Measurements from ENCODE around the gene CLEC7A.

CLEC7A gene

DNA sequence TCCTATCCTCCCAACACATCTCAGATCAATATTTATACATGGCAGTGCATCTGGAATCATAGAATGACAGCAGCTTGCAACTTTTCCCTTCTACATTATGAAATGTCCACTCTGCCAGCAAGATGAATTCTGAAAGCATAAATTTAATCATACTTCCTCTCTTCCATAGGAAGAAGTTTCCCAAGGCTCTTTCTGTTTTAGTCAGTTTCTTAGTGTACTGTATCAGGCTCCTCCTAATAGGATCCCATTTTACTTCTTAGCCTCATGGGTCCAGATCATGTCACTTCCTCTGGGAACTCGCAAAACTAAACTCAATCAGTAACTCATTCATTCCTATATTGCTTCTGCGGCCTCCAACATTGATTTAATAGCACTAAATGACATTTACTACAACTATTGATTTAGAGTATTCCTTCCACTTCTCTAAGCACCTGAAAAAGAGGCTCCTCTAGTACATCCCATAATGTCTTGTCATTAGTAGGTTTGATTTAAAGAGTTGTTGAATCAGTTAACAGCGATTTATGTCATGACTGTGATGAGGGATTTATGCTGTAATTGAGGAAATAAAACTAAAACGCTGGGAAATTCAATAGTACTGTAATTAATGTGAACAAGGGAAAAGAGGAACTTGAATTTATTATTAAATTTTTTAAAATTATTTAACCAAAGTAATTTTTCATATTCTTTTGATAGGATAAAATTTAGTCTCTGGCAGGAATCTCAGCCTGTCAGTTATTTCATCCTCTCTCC is 35.2 kb downstream of the CLEC7A start:
- H3K36me3 ChIP-seq (ENCODE audit: control insufficient read depth, insufficient read depth, low read length) = no peaks in the 10 kb centered on the region
- H3K4me1 ChIP-seq = no peaks in the 10 kb centered on the region
- no peak overlapping the region for H3K4me3 ChIP-seq (ENCODE audit: low read depth, low read length)
- peak overlapping the region; percentile 28 for H3K4me2 ChIP-seq (ENCODE audit: low read length)
- TF ChIP-seq, protein P1, sequence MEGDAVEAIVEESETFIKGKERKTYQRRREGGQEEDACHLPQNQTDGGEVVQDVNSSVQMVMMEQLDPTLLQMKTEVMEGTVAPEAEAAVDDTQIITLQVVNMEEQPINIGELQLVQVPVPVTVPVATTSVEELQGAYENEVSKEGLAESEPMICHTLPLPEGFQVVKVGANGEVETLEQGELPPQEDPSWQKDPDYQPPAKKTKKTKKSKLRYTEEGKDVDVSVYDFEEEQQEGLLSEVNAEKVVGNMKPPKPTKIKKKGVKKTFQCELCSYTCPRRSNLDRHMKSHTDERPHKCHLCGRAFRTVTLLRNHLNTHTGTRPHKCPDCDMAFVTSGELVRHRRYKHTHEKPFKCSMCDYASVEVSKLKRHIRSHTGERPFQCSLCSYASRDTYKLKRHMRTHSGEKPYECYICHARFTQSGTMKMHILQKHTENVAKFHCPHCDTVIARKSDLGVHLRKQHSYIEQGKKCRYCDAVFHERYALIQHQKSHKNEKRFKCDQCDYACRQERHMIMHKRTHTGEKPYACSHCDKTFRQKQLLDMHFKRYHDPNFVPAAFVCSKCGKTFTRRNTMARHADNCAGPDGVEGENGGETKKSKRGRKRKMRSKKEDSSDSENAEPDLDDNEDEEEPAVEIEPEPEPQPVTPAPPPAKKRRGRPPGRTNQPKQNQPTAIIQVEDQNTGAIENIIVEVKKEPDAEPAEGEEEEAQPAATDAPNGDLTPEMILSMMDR (IDR thresholded peaks at IDR 0.05) = no peak
- H3K9ac ChIP-seq = no peak overlapping the region
- no peak overlapping the region for H2AFZ ChIP-seq
- H3K27me3 ChIP-seq (ENCODE audit: control insufficient read depth, insufficient read depth, low read length) = no peaks in the 10 kb centered on the region
- H3K79me2 ChIP-seq = no peaks in the 10 kb centered on the region
- H3K27ac ChIP-seq = no peak overlapping the region
- H3K9me3 ChIP-seq (ENCODE audit: control insufficient read depth, low read length) = no peaks in the 10 kb centered on the region

- Histone ChIP-seq H3K4me2 (ENCODE audit: low read length) (no peak overlapping the region), H3K27me3 (ENCODE audit: control insufficient read depth, insufficient read depth, low read length) (no peaks in the 10 kb centered on the region), H3K4me3 (ENCODE audit: low read depth, low read length) (no peak overlapping the region), H3K9me3 (ENCODE audit: control insufficient read depth, low read length) (no peaks in the 10 kb centered on the region), H3K36me3 (ENCODE audit: control insufficient read depth, insufficient read depth, low read length) (no peaks in the 10 kb centered on the region), H3K79me2 (no peaks in the 10 kb centered on the region), H3K27ac (no peak overlapping the region), H3K4me1 (no peaks in the 10 kb centered on the region), H3K9ac (no peak overlapping the region), H2AFZ (no peak overlapping the region)
- TF ChIP-seq, protein P1 (IDR thresholded peaks at IDR 0.05) = no peak
Measured at GRCh38 chr12:10088955-10089900, 40.8 kb downstream of the CLEC7A start.

DNA sequence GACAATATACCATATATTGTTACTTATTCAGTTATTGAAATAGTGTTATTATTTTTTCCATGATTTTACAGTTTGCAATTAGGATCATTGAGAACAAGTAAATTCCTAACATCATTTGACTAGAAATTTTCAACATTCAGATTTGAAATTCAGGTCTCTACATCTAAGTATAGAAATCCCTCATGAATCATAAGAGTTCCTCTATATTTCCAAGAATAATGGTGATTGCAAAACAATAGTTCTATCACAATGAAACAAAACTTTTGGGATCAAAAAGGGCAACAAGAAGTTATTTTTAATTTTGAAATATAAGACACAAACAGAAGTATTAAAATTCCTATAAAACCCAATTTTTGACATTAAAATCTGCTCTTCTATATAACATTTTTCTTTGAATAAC is 42.0 kb downstream of the CLEC7A start:
- Histone ChIP-seq H3K4me2 (ENCODE audit: low read length) (no peak overlapping the region), H3K79me2 (no peaks in the 10 kb centered on the region), H3K9ac (no peak overlapping the region), H3K27ac (no peak overlapping the region), H2AFZ (no peak overlapping the region), H3K4me1 (no peaks in the 10 kb centered on the region), H3K4me3 (ENCODE audit: low read depth, low read length) (no peak overlapping the region), H3K36me3 (ENCODE audit: control insufficient read depth, insufficient read depth, low read length) (no peaks in the 10 kb centered on the region), H3K9me3 (ENCODE audit: control insufficient read depth, low read length) (no peaks in the 10 kb centered on the region), H3K27me3 (ENCODE audit: control insufficient read depth, insufficient read depth, low read length) (no peaks in the 10 kb centered on the region)
- TF ChIP-seq, protein P1 (IDR thresholded peaks at IDR 0.05) = no peak

DNA sequence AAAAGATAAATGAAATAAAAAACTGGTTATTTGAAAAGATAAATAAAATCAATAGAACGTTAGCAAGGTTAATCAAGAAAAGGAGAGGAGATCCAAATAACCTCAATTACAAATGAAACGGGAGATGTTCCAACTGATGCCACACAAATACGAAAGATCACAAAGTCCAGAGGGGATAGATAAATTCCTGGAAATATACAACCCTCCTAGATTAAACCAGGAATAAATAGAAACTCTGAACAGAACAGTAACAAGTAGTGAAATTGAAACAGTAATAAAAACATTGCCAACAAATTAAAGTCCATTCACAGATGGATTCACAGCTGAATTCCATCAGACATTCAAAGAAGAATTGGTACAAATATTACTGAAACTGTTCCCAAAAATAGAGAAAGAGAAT is 43.6 kb downstream of the CLEC7A start:
- no peak overlapping the region for H3K9ac ChIP-seq
- no peaks in the 10 kb centered on the region for H3K9me3 ChIP-seq (ENCODE audit: control insufficient read depth, low read length)
- TF ChIP-seq, protein P1 (IDR thresholded peaks at IDR 0.05) = no peak
- H3K27me3 ChIP-seq (ENCODE audit: control insufficient read depth, insufficient read depth, low read length) = no peaks in the 10 kb centered on the region
- H3K79me2 ChIP-seq = no peaks in the 10 kb centered on the region
- H3K27ac ChIP-seq = no peak overlapping the region
- no peak overlapping the region for H3K4me3 ChIP-seq (ENCODE audit: low read depth, low read length)
- no peak overlapping the region for H2AFZ ChIP-seq
- no peaks in the 10 kb centered on the region for H3K4me1 ChIP-seq
- no peak overlapping the region for H3K4me2 ChIP-seq (ENCODE audit: low read length)
- no peaks in the 10 kb centered on the region for H3K36me3 ChIP-seq (ENCODE audit: control insufficient read depth, insufficient read depth, low read length)
